ENCODE results near the gene NANOS2.

The NANOS2 gene

GRCh38 chr19:45917421-45918091 is 3.0 kb upstream of the NANOS2 start:
- no peak overlapping the region for H3K4me3 ChIP-seq (replicated peaks; ENCODE audit: low read depth, low read length)
- TF ChIP-seq CTCF (IDR thresholded peaks at IDR 0.05; ENCODE audit: low read length, missing control alignments), result no peak
- DNase-seq (ENCODE audit: low read depth), result no peak

GRCh38 chr19:45911291-45911690 is 3.3 kb downstream of the NANOS2 start:
- DNase-seq (ENCODE audit: low read depth), result no peak
- TF ChIP-seq CTCF (IDR thresholded peaks at IDR 0.05; ENCODE audit: low read length, missing control alignments), result no peak
- no peak overlapping the region for H3K4me3 ChIP-seq (replicated peaks; ENCODE audit: low read depth, low read length)

- no peak for DNase-seq (ENCODE audit: low read depth)
- no peak overlapping the region for H3K4me3 ChIP-seq (replicated peaks; ENCODE audit: low read depth, low read length)
- TF ChIP-seq CTCF (IDR thresholded peaks at IDR 0.05; ENCODE audit: low read length, missing control alignments), result no peak
These were observed 5.6 kb downstream of the NANOS2 start for GRCh38 chr19:45908956-45909355.

GRCh38 chr19:45906221-45906620 is 8.4 kb downstream of the NANOS2 start:
- peak; percentile 62 for DNase-seq (ENCODE audit: low read depth)
- no peak overlapping the region for H3K4me3 ChIP-seq (replicated peaks; ENCODE audit: low read depth, low read length)
- TF ChIP-seq CTCF (IDR thresholded peaks at IDR 0.05; ENCODE audit: low read length, missing control alignments), result no peak

GRCh38 chr19:45905011-45905410 is 9.6 kb downstream of the NANOS2 start:
- TF ChIP-seq CTCF (IDR thresholded peaks at IDR 0.05; ENCODE audit: low read length, missing control alignments), result no peak

GRCh38 chr19:45902651-45903625 is 11.6 kb downstream of the NANOS2 start:
- H3K4me3 ChIP-seq (replicated peaks; ENCODE audit: low read depth, low read length), result peak overlapping the region; percentile 71
- DNase-seq (ENCODE audit: low read depth), result peak; percentile 98
- no peak for TF ChIP-seq CTCF (IDR thresholded peaks at IDR 0.05; ENCODE audit: low read length, missing control alignments)

More at GRCh38 chr19:45905011-45905410, 9.6 kb downstream of the NANOS2 start:
- DNase-seq (ENCODE audit: low read depth), result no peak
- no peak overlapping the region for H3K4me3 ChIP-seq (replicated peaks; ENCODE audit: low read depth, low read length)
